Naive thymus-derived CD8-positive, alpha-beta T cell (primary cell): Measurements from ENCODE around the gene PPP1R14B. TPM values are rescaled to one million over a fixed set of nuclear protein-coding genes. Genes with fewer than 3 reads are reported as not detected.

Source experiments
- ATAC-seq, 2 donors: fragments of 150-1000 bp; cut with Tn5 transposase in 1 of 2; sonication (Bioruptor Pico), chemical (Tn5 transposase) in 1 of 2; 1 replicate in 1 of 2; 2 replicates in 1 of 2; pipeline ENCODE4 v1.10.0; 2021; ENCODE audit warnings: mild to moderate bottlenecking in 2 of 2, moderate library complexity in 2 of 2
- POLR2A ChIA-PET: fragments of 350-600 bp; sonication (Branson Sonifier 250); formaldehyde crosslinking; loops from one replicate; lab custom pipeline; 2021; ENCODE audit warnings: antibody characterized with exemption; lab: Charles Lee
- DNase-seq, 10 donors: peaks; one replicate each; pipeline versions ENCODE4 v3.0.0 to v3.0.0-alpha.2; 2020 to 2022
- H3K27ac Mint-ChIP-seq, 10 donors: one replicate each; pipeline ENCODE4 v1.8.0; 2020 to 2022; ENCODE audit warnings: mild to moderate bottlenecking in 10 of 10, mixed read lengths in 10 of 10, moderate library complexity in 4 of 10, inconsistent platforms in 1 of 10
- H3K27me3 Mint-ChIP-seq, 5 donors: one replicate each; pipeline ENCODE4 v1.8.0; 2021 to 2022; ENCODE audit warnings: mixed read lengths in 5 of 5
- H3K36me3 Mint-ChIP-seq, 3 donors: one replicate each; pipeline ENCODE4 v1.8.0; 2020 to 2022; ENCODE audit warnings: mixed read lengths in 3 of 3, mild to moderate bottlenecking in 2 of 3, inconsistent platforms in 1 of 3
- H3K4me1 Mint-ChIP-seq, 4 donors: one replicate each; pipeline ENCODE4 v1.8.0; 2021 to 2022; ENCODE audit warnings: mixed read lengths in 4 of 4
- H3K4me3 Mint-ChIP-seq, 10 donors: one replicate each; pipeline ENCODE4 v1.8.0; 2020 to 2022; ENCODE audit warnings: mild to moderate bottlenecking in 10 of 10, mixed read lengths in 10 of 10, moderate library complexity in 6 of 10, inconsistent platforms in 1 of 10
- H3K9me3 Mint-ChIP-seq, 9 donors: one replicate each; pipeline ENCODE4 v1.8.0; 2020 to 2022; ENCODE audit warnings: mixed read lengths in 9 of 9, mild to moderate bottlenecking in 3 of 9, inconsistent platforms in 1 of 9, moderate library complexity in 1 of 9
- polyA plus RNA-seq, 3 donors: library from polyadenylated mRNA; unstranded; fragments of 300-500 nt; fragmentation: Illumina TruSeq; gene quantifications; one replicate each; pipeline ENCODE4 v1.2.3, GENCODE V29; 2021
- total RNA-seq, 8 experiments: library from RNA in 2 of 8; stranded (reverse) in 2 of 8; gene quantifications; one replicate each; pipeline ENCODE4 v1.2.3 and lab custom pipeline; 2021 to 2026

The PPP1R14B gene
- total and polyA plus RNA-seq, 5 experiments from 2014 or later: 22.4 to 50.6 (median 45.4) TPM

DNA sequence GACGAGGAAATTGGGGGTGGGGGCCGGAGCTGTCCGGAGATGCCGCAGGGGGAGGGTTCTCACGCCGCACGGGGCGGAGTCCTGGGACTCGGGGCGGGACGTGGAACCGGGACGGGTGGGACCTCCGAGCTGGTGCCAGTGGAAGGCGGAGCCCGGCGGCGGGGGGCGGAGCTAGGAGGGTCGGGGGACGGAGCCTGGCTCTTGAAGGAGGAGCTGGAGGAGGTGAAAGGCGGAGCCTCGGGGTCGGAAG lies 5.6 kb downstream of the PPP1R14B start:
- POLR2A ChIA-PET: interaction anchor here (0.6 to 13.8 kb wide), 16 partner anchors 8 to 1487 kb away, joined by 3 to 176 read pairs (median 8); partner anchors contain the start of genes BAD, DNAJC4, ESRRA and FERMT3
- peak in 6 of 10 donors; percentile 98 to 100 (median 100) for DNase-seq
- H3K4me1 Mint-ChIP-seq: peaks cover 16 to 48% (median 42%) of the 10 kb centered on the region in 4 donors

DNA sequence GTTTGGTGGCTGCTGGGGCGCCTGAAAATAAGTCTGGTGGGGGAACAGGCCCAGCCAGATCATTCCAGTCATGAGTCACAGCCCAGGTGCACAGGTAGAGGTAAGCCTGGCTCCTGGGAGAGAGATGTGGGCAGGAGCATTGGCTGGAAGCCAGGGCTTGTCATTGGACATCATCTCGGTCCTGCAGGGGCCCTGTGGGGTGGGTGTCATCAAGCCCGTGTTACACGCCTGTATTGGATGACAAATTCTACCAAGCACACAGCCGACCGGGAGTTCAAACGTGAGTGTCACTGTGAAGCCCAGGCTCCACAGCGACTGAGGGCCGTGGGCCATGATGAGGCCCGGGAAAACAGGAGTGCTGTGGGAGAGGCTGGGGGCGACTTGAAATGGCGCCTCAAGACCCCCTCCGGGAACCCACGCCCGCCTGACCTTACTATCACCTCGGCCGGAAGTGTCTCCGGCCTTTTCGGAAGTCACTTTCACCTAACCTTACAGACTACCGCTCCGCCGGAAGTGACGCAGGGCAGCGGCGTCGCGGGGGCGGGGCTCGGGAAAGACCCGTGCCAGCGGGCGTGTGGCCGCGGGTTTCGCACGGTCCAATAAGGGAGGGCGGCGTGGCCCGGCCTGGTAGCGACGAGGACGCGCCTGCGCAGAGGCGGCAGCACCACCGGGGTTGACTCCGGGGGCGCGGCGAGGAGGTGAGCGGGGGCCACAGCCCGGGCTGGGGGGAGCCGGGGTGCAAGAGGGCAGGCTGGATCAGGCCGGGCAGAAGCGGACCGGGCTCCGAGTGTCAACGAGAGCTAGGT lies 6.1 kb downstream of the PPP1R14B start, which contains the start of gene FKBP2:
Gene FKBP2, plus strand, starts transcription at position 661 of the 806 bp plus-strand sequence. CDS start 1,293 bp downstream, outside the sequence.
- ATAC-seq (peak; percentile 73 to 75), DNase-seq (peak; percentile 96 to 99 (median 98))
- Mint-ChIP-seq H3K4me1 (peaks cover 12 to 47% (median 40%) of the 10 kb centered on the region in 4 donors), H3K4me3 (peak within 1 kb of the TSS; percentile 86 to 96 (median 93)), H3K9me3 (no peaks in the 10 kb centered on the region), H3K27ac (peak within 1 kb of the TSS; percentile 96 to 100 (median 99)), H3K36me3 (peaks cover 0 to 15% (median 0%) of the 10 kb centered on the region in 3 donors), H3K27me3 (no peaks in the 10 kb centered on the region)
- POLR2A ChIA-PET: interaction anchor here (0.6 to 13.8 kb wide), 16 partner anchors 7 to 1487 kb away, joined by 3 to 176 read pairs (median 8); partner anchors contain the start of genes BAD, DNAJC4, ESRRA and FERMT3

More for the DNA sequence above, 5.6 kb downstream of the PPP1R14B start:
- H3K27me3 Mint-ChIP-seq: no peaks in the 10 kb centered on the region
- H3K4me3 Mint-ChIP-seq: peak overlapping the region; percentile 86 to 96 (median 93)
- peak overlapping the region; percentile 96 to 100 (median 99) for H3K27ac Mint-ChIP-seq
- no peaks in the 10 kb centered on the region for H3K9me3 Mint-ChIP-seq
- peaks cover 0 to 15% (median 0%) of the 10 kb centered on the region in 3 donors for H3K36me3 Mint-ChIP-seq
- peak; percentile 78 for ATAC-seq

DNA sequence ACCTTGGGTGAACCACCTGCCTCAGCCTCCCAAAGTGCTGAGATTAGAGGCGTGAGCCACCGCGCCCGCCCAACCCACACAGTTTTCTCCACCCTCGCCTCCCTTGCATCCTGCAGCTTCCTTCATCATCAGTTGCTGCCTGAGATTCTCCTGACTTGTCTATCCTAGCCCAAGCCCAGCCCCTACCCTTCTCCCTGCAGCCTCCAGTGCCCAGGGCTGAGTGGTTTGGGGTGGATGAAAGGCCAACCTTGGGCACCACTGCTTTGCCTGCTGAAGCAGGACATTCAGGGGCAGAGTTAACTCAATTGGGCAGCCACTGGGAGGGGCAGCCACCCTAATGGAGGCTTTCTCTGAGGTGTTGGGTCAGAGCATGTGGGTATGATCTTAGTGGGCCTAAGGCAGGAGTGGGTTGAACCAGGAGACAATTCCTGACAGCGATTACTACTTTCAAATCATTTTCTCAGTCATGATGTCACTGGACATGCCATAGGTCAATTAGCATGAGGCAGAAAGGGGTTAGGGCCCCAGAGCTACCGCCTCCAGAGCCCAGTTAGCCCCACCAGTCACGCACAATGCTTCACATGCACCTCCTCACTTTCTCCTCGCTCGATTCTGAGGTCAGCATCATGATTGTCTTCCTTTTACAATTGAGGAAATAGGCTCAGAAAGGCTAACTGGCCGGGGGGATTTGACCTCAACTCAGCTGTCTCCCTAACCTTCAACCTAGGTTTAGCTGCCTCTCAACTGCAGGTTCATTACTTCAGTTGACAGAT lies 6.9 kb downstream of the PPP1R14B start:
- peaks cover 0 to 15% (median 0%) of the 10 kb centered on the region in 3 donors for H3K36me3 Mint-ChIP-seq
- H3K9me3 Mint-ChIP-seq: no peaks in the 10 kb centered on the region

DNA sequence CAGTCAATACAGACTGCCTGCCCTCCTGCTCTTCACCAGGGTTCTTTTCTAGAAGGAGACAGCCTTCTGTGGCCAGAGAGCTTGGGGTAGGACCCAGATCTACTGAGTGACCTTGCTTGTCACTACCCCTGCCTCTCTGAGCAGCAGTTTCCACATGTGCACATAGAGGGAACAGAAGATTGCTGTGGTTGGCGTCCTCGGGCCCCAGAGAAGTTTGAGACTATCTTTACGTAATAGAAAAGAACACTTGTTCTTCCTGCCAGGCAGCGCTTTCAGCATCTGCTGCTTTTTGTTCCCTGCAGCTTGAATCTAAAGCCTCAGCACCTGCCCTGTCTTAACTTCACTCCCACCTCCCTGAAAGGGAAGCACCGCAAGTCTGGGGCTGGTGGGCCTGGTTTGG lies 7.7 kb downstream of the PPP1R14B start:
- ATAC-seq (no peak), DNase-seq (no peak)
- Mint-ChIP-seq H3K9me3 (no peaks in the 10 kb centered on the region), H3K4me1 (peaks cover 13 to 44% (median 41%) of the 10 kb centered on the region in 4 donors), H3K4me3 (peak overlapping the region in 6 of 10 donors; percentile 4 to 72 (median 13)), H3K27ac (peak overlapping the region in 9 of 10 donors; percentile 13 to 100 (median 83)), H3K36me3 (peaks cover 0 to 15% (median 0%) of the 10 kb centered on the region in 3 donors), H3K27me3 (no peaks in the 10 kb centered on the region)
- POLR2A ChIA-PET: interaction anchor here (1.1 to 13.8 kb wide), 2 partner anchors 33 to 66 kb away, joined by 3 to 176 read pairs; partner anchors contain the start of gene FERMT3

More for the DNA sequence above, 6.9 kb downstream of the PPP1R14B start:
- Mint-ChIP-seq H3K27me3 (no peaks in the 10 kb centered on the region), H3K4me1 (peaks cover 13 to 48% (median 40%) of the 10 kb centered on the region in 4 donors), H3K27ac (peak overlapping the region; percentile 96 to 100 (median 99)), H3K4me3 (peak overlapping the region; percentile 86 to 96 (median 93))
- DNase-seq: no peak
- POLR2A ChIA-PET: interaction anchor here (1.0 to 13.8 kb wide), 5 partner anchors 14 to 1422 kb away, joined by 3 to 176 read pairs (median 69); partner anchors contain the start of genes FERMT3, NUDT22, STIP1 and TRPT1
- ATAC-seq: no peak

DNA sequence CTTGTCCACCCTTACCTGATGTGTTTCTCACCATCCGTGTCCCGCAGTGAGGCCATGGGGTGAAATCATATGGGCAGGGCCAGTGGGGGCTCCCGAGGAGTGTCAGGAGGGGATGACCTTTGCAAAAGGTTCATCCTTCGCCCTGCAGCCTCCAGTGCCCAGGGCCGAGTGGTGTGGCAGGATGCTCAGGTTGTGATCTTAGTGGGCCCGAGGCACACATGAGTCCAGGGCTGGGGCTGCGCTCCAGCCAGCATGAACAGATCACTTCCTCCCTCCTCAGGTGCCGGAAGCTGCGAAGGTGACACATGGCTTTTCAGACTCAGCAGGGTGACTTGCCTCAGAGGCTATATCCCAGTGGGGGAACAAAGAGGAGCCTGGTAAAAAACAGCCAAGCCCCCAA lies 8.7 kb downstream of the PPP1R14B start:
- Mint-ChIP-seq H3K27ac (peak overlapping the region in 8 of 10 donors; percentile 29 to 92 (median 68)), H3K36me3 (peaks cover 0 to 13% (median 0%) of the 10 kb centered on the region in 3 donors), H3K4me3 (peak overlapping the region in 3 of 10 donors; percentile 7 to 57 (median 34)), H3K4me1 (peaks cover 11 to 43% (median 41%) of the 10 kb centered on the region in 4 donors), H3K27me3 (no peaks in the 10 kb centered on the region), H3K9me3 (no peaks in the 10 kb centered on the region)
- no peak for ATAC-seq
- no peak for DNase-seq
- POLR2A ChIA-PET: interaction anchor here (1.1 to 1.8 kb wide), 3 partner anchors 12 to 79 kb away, joined by 3 to 4 read pairs (median 3); partner anchors contain the start of genes NUDT22, TRMT112 and TRPT1

DNA sequence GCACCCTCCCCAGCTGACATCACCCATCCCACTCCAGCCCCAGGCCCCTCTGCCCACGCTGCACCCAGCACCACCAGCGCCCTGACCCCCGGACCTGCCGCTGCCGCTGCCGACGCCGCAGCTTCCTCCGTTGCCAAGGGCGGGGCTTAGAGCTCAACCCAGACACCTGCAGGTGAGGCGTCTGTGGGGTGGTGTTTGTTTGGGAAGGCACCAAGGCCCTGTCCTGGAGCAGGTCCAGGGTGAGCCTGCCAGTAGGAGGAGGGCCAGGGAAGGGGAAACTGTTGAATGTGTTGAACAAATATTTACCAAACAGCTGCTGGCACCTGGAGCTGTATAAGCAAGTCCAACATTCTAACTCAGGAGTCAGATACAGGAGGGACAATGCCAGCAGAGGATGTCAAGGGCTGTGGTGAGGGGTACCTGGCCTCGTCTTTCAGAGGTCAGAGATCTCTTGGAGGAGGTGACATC lies 9.2 kb downstream of the PPP1R14B start:
- Mint-ChIP-seq H3K9me3 (no peaks in the 10 kb centered on the region), H3K4me1 (peaks cover 10 to 44% (median 43%) of the 10 kb centered on the region in 4 donors), H3K4me3 (peak overlapping the region in 2 of 10 donors; percentile 30 to 72), H3K27me3 (no peaks in the 10 kb centered on the region), H3K27ac (peak overlapping the region in 6 of 10 donors; percentile 13 to 74 (median 61)), H3K36me3 (peaks cover 0 to 13% (median 0%) of the 10 kb centered on the region in 3 donors)
- DNase-seq (no peak), ATAC-seq (no peak)
- POLR2A ChIA-PET: interaction anchor here (0.6 to 16.0 kb wide), 5 partner anchors 11 to 80 kb away, joined by 3 to 290 read pairs (median 4); partner anchors contain the start of genes FERMT3, NUDT22, TRMT112 and TRPT1

DNA sequence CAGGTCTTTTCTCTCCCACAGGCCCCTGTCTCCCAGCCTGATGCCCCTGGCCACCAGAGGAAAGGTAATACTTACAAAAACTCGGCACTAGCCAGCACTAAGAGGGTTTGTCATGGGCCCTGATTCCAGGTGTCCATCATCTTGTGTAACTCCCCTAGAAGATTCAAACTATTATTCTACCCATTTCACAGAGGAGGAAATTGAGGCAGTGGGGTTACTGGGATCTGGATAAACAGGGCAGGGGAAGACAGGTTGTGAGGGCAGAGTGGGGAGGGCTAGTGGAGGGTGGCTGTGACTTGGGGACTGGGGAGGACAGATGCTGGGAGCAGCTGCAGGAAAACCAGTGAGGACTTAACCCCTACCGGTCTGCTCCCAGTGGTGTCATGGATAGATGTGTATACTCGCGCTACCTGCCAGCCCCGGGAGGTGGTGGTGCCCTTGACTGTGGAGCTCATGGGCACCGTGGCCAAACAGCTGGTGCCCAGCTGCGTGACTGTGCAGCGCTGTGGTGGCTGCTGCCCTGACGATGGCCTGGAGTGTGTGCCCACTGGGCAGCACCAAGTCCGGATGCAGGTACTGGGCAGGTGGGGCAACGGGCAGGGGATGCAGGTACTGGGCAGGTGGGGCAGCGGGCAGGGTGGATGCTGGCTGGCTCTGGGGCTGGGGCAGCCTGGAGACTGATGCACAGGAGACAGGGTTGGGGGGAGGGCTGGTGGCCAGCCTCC lies 11.1 kb downstream of the PPP1R14B start:
- DNase-seq: no peak
- H3K36me3 Mint-ChIP-seq: peaks cover 0 to 13% (median 0%) of the 10 kb centered on the region in 3 donors
- POLR2A ChIA-PET: interaction anchor here (0.7 to 16.0 kb wide), 6 partner anchors 9 to 1571 kb away, joined by 3 to 290 read pairs (median 8); partner anchors contain the start of genes C11orf98, CSKMT, FERMT3 and FKBP2
- ATAC-seq: no peak
- peak overlapping the region in 9 of 10 donors; percentile 45 to 92 (median 86) for H3K27ac Mint-ChIP-seq
- no peaks in the 10 kb centered on the region for H3K9me3 Mint-ChIP-seq
- H3K27me3 Mint-ChIP-seq: no peaks in the 10 kb centered on the region
- H3K4me1 Mint-ChIP-seq: peaks cover 13 to 51% (median 47%) of the 10 kb centered on the region in 4 donors
- H3K4me3 Mint-ChIP-seq: peak overlapping the region; percentile 78 to 89 (median 82)

DNA sequence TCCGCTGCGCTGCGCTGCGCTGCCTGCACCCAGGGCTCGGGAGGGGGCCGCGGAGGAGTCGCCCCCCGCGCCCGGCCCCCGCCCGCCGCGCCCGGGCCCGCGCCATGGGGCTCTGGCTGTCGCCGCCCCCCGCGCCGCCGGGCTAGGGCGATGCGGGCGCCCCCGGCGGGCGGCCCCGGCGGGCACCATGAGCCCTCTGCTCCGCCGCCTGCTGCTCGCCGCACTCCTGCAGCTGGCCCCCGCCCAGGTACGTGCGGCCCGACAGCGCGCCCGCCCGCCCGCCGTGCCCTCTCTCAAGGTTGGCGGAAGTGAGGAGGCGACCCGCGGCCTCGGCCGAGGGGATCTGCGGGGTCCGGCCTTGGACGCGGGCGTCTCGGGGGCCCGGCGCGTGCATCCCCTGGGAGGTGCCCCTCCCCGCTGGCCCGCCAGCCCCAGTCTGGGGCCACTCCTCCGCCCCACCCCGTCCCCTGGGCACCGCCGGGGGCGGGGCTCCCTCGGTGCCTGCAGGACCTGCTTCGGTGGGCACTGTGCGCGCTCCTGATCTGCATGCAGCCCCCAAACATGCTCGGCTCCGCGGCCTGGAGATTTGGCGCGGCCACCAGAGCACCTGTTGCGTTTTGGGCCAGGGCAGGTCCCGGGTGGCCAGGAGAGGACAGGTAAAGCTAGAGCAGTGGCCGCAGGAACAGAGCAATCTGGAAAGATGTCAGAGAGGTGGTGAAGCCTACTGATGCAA lies 11.9 kb downstream of the PPP1R14B start:
- Mint-ChIP-seq H3K4me3 (peak overlapping the region; percentile 78 to 89 (median 82)), H3K27ac (peak overlapping the region in 9 of 10 donors; percentile 45 to 92 (median 86)), H3K36me3 (peaks cover 0 to 13% (median 0%) of the 10 kb centered on the region in 3 donors), H3K4me1 (peaks cover 12 to 49% (median 42%) of the 10 kb centered on the region in 4 donors), H3K9me3 (no peaks in the 10 kb centered on the region), H3K27me3 (no peaks in the 10 kb centered on the region)
- ATAC-seq (peak; percentile 64 to 72), DNase-seq (peak in 9 of 10 donors; percentile 36 to 77 (median 63))
- POLR2A ChIA-PET: interaction anchor here (1.0 to 16.0 kb wide), 5 partner anchors 8 to 70 kb away, joined by 3 to 290 read pairs (median 11); partner anchors contain the start of genes FERMT3, FKBP2, NUDT22 and PPP1R14B

DNA sequence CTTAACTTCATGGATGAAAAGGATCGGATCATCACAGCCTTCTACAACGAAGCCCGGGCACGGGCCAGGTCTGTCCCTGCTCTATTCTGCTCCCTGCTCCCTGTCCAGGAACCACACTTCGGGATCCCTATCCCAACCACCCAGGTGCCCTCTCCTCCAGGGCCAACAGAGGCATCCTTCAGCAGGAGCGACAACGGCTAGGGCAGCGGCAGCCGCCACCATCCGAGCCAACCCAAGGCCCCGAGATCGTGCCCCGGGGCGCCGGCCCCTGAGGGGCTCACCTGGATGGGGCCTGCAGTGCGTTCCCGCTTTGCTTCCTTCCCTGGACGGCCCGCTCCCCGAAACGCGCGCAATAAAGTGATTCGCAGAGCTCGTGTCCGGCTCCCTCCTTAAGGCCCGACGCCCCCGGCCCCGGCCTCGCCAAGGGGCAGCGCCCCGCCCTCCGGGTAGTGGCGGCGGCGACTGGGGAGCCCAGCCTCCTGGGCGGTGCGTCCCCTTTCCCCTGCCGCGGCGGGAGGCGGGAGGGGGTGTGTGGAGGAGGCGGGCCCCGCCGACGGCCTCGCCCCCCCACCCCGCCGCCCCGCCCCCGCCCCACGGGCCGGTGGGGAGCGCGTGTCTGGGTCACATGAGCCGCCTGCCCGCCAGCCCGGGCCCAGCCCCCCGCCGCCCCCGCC lies 12.7 kb downstream of the PPP1R14B start, which contains the start of gene VEGFB:
Gene VEGFB, plus strand, starts transcription at position 672 of the 674 bp plus-strand sequence. CDS start 250 bp downstream, outside the sequence.
- Mint-ChIP-seq H3K4me3 (peak within 1 kb of the TSS; percentile 79 to 95 (median 86)), H3K27ac (peak within 1 kb of the TSS; percentile 45 to 92 (median 86)), H3K36me3 (peaks cover 0 to 13% (median 0%) of the 10 kb centered on the region in 3 donors), H3K4me1 (peaks cover 15 to 54% (median 48%) of the 10 kb centered on the region in 4 donors), H3K27me3 (no peaks in the 10 kb centered on the region), H3K9me3 (no peaks in the 10 kb centered on the region)
- POLR2A ChIA-PET: interaction anchor here (0.5 to 16.0 kb wide), 5 partner anchors 10 to 70 kb away, joined by 3 to 290 read pairs (median 9); partner anchors contain the start of genes FERMT3, FKBP2 and PPP1R14B
- peak; percentile 42 to 84 (median 62) for DNase-seq
- ATAC-seq: peak; percentile 50 to 51

DNA sequence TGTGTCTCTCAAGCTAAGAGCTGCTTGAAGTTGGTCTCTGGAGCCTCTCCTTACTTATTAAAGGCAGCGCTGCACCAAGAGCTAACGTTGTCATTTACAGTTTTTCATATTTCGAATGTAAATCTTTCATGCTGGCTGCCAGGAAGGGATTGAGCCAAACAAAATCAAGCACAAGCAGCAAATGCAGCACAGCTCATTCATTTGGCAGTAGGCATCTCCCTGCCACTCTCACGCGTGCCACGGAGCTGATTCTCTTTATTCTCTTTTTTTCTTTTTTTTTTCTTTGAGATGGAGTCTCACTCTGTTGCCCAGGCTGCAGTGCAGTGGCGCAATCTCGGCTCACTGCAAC lies 13.8 kb downstream of the PPP1R14B start:
- DNase-seq (no peak), ATAC-seq (no peak)
- H3K9me3 Mint-ChIP-seq: no peaks in the 10 kb centered on the region
- H3K36me3 Mint-ChIP-seq: peaks cover 0 to 8% (median 0%) of the 10 kb centered on the region in 3 donors
- H3K4me1 Mint-ChIP-seq: peaks cover 15 to 60% (median 50%) of the 10 kb centered on the region in 4 donors
- peak overlapping the region in 8 of 10 donors; percentile 66 to 86 (median 80) for H3K27ac Mint-ChIP-seq
- POLR2A ChIA-PET: interaction anchor here (0.5 to 16.0 kb wide), 8 partner anchors 11 to 1392 kb away, joined by 3 to 290 read pairs (median 4); partner anchors contain the start of genes FERMT3, FKBP2, PPP1R14B and STIP1
- H3K27me3 Mint-ChIP-seq: no peaks in the 10 kb centered on the region
- H3K4me3 Mint-ChIP-seq: peak overlapping the region; percentile 47 to 95 (median 78)
